IMR-90 (cell line): ENCODE results near the gene DENND2C. TPM values are rescaled to one million over a fixed set of nuclear protein-coding genes. Genes with fewer than 3 reads are reported as not detected.

Source experiments
- ATAC-seq: fragments of 200-7000 bp; cut with Tn5 transposase; 2 replicates; pipeline ENCODE4 v1.9.1; 2020; ENCODE audit warnings: low read depth, mild to moderate bottlenecking, moderate library complexity
- BruUV-seq: library from RNA; stranded (reverse); fragments of 400-500 nt; replicated peaks from 2 replicates; lab custom pipeline; 2021; lab: Mats Ljungman, UMichigan
- CTCF ChIA-PET: fragments of 300-600 bp; formaldehyde crosslinking; extraction: SDS; loops from one replicate; lab custom pipeline; 2021; ENCODE audit warnings: antibody characterized with exemption; lab: Yijun Ruan, JAX
- POLR2A ChIA-PET: fragments of 300-600 bp; sonication (Branson Sonifier 250); formaldehyde crosslinking; loops from one replicate; lab custom pipeline; 2022; ENCODE audit warnings: antibody characterized with exemption; ENCODE audit not compliant: unreplicated experiment; lab: Charles Lee
- DNase-seq: peaks from one replicate; pipeline ENCODE4 v3.0.0; 2013
- H2AFZ ChIP-seq: replicated peaks from 2 replicates; pipeline ENCODE3; 2013; ENCODE audit warnings: low read length, mild to moderate bottlenecking; ENCODE audit not compliant: poor library complexity
- H2AK5ac ChIP-seq: 2 replicates; pipeline ENCODE4 v1.6.1; 2013; ENCODE audit warnings: low read depth, low read length, inconsistent platforms
- H2AK9ac ChIP-seq: replicated peaks from 2 replicates; pipeline ENCODE3; 2013; ENCODE audit warnings: mild to moderate bottlenecking, low read depth, low read length, moderate library complexity; ENCODE audit not compliant: poor library complexity
- H2BK120ac ChIP-seq: 2 replicates; pipeline ENCODE4 v1.6.1; 2013; ENCODE audit warnings: low read depth, low read length, inconsistent platforms
- H2BK15ac ChIP-seq: 3 replicates; pipeline ENCODE4 v1.6.1; 2013; ENCODE audit warnings: low read depth, low read length, inconsistent platforms
- H2BK20ac ChIP-seq: 2 replicates; pipeline ENCODE4 v1.6.1; 2013; ENCODE audit warnings: low read depth, mild to moderate bottlenecking, inconsistent platforms, low read length, moderate library complexity
- H2BK5ac ChIP-seq: 2 replicates; pipeline ENCODE4 v1.6.1; 2013; ENCODE audit warnings: mild to moderate bottlenecking, low read depth, low read length, inconsistent platforms; ENCODE audit not compliant: poor library complexity, severe bottlenecking
- H3K14ac ChIP-seq: replicated peaks from 2 replicates; pipeline ENCODE4 v1.6.1; 2013; ENCODE audit warnings: low read depth, low read length, inconsistent platforms
- H3K18ac ChIP-seq: 2 replicates; pipeline ENCODE4 v1.6.1; 2013; ENCODE audit warnings: low read depth, low read length, control low read depth
- H3K23ac ChIP-seq: 2 replicates; pipeline ENCODE4 v1.6.1; 2013; ENCODE audit warnings: low read depth, low read length, inconsistent platforms
- H3K27ac ChIP-seq: 2 replicates; pipeline ENCODE4 v1.5.1; 2013; ENCODE audit warnings: mild to moderate bottlenecking, control low read depth, low read length; ENCODE audit not compliant: insufficient read depth
- H3K27me3 ChIP-seq: 2 replicates; pipeline ENCODE4 v1.6.1; 2013; ENCODE audit warnings: low read length; ENCODE audit not compliant: control insufficient read depth, insufficient read depth
- H3K36me3 ChIP-seq: 2 replicates; pipeline ENCODE4 v1.6.1; 2013; ENCODE audit warnings: low read length, mixed read lengths; ENCODE audit not compliant: control insufficient read depth, insufficient read depth
- H3K4ac ChIP-seq: 2 replicates; pipeline ENCODE4 v1.6.1; 2013; ENCODE audit warnings: low read depth, low read length, inconsistent platforms
- H3K4me1 ChIP-seq: 2 replicates; pipeline ENCODE4 v1.6.1; 2013; ENCODE audit warnings: low read length, mixed read lengths; ENCODE audit not compliant: control insufficient read depth, insufficient read depth
- H3K4me2 ChIP-seq: 2 replicates; pipeline ENCODE4 v1.6.1; 2013; ENCODE audit warnings: low read depth, mild to moderate bottlenecking, control low read depth, low read length, moderate library complexity
- H3K4me3 ChIP-seq: 2 replicates; pipeline ENCODE4 v1.5.1; 2013; ENCODE audit warnings: low read depth, mild to moderate bottlenecking, control low read depth, low read length, moderate library complexity; ENCODE audit not compliant: insufficient read depth
- H3K56ac ChIP-seq: 2 replicates; pipeline ENCODE4 v1.6.1; 2013; ENCODE audit warnings: low read length, inconsistent platforms; ENCODE audit not compliant: insufficient read depth; ENCODE audit errors: extremely low read depth
- H3K79me1 ChIP-seq, 2 experiments: 2 replicates each; pipeline ENCODE4 v1.6.1; 2013; ENCODE audit warnings: low read length in 2 of 2, inconsistent platforms in 1 of 2, low read depth in 1 of 2
- H3K9ac ChIP-seq: 2 replicates; pipeline ENCODE4 v1.6.1; 2013; ENCODE audit warnings: low read depth, low read length, control low read depth
- H3K9me1 ChIP-seq: 2 replicates; pipeline ENCODE4 v1.6.1; 2013; ENCODE audit warnings: low read length, inconsistent platforms; ENCODE audit not compliant: insufficient read depth
- H3K9me3 ChIP-seq: 2 replicates; pipeline ENCODE4 v1.6.1; 2013; ENCODE audit warnings: low read length; ENCODE audit not compliant: control insufficient read depth, insufficient read depth
- H4K20me1 ChIP-seq: 2 replicates; pipeline ENCODE4 v1.6.1; 2013; ENCODE audit warnings: low read length, inconsistent platforms; ENCODE audit not compliant: insufficient read depth
- H4K5ac ChIP-seq: 2 replicates; pipeline ENCODE4 v1.6.1; 2013; ENCODE audit warnings: mild to moderate bottlenecking, low read depth, low read length, control low read depth
- H4K8ac ChIP-seq, 2 experiments: 2 replicates each; pipeline ENCODE4 v1.6.1; 2013; ENCODE audit warnings: low read depth in 2 of 2, low read length in 2 of 2, control low read depth in 1 of 2, inconsistent platforms in 1 of 2
- H4K91ac ChIP-seq: 2 replicates; pipeline ENCODE4 v1.6.1; 2013; ENCODE audit warnings: low read depth, low read length, inconsistent platforms; ENCODE audit not compliant: insufficient read depth
- BHLHE40 ChIP-seq: fragments of 150-350 bp; IDR thresholded peaks from 2 replicates; pipeline ENCODE4 v1.6.1; 2016; ENCODE audit warnings: mild to moderate bottlenecking, low read depth, low read length
- CEBPB ChIP-seq: IDR thresholded peaks from 2 replicates; pipeline ENCODE4 v1.6.1; 2012; ENCODE audit warnings: low read depth, low read length, improper control_type of control experiment
- CHD1 ChIP-seq: IDR thresholded peaks from 2 replicates; pipeline ENCODE4 v1.6.1; 2012; ENCODE audit warnings: low read depth, low read length, improper control_type of control experiment
- CTCF ChIP-seq: conservative IDR thresholded peaks from 2 replicates; pipeline ENCODE4 v1.5.1; 2012; ENCODE audit warnings: mild to moderate bottlenecking, low read depth, low read length, improper control_type of control experiment
- ELK1 ChIP-seq: fragments of 150-350 bp; IDR thresholded peaks from 2 replicates; pipeline ENCODE4 v1.6.1; 2016; ENCODE audit warnings: low read depth, mild to moderate bottlenecking, low read length, moderate library complexity, borderline replicate concordance
- FOS ChIP-seq: fragments of 150-350 bp; IDR thresholded peaks from 2 replicates; pipeline ENCODE4 v1.6.1; 2016; ENCODE audit warnings: low read depth, low read length
- MAFK ChIP-seq: IDR thresholded peaks from 2 replicates; pipeline ENCODE4 v1.6.1; 2012; ENCODE audit warnings: low read depth, low read length, improper control_type of control experiment
- MAZ ChIP-seq: IDR thresholded peaks from 2 replicates; pipeline ENCODE4 v1.6.1; 2012; ENCODE audit warnings: low read depth, mild to moderate bottlenecking, low read length, improper control_type of control experiment, moderate library complexity, borderline replicate concordance
- MXI1 ChIP-seq: IDR thresholded peaks from 2 replicates; pipeline ENCODE4 v1.6.1; 2012; ENCODE audit warnings: low read depth, mild to moderate bottlenecking, low read length, moderate library complexity, borderline replicate concordance
- NFE2L2 ChIP-seq: fragments of 150-350 bp; IDR thresholded peaks from 2 replicates; pipeline ENCODE4 v1.6.1; 2016; ENCODE audit warnings: low read depth, mild to moderate bottlenecking, low read length
- POLR2A ChIP-seq: IDR thresholded peaks from 2 replicates; pipeline ENCODE4 v1.6.1; 2012; ENCODE audit warnings: mild to moderate bottlenecking, low read depth, low read length
- RAD21 ChIP-seq: IDR thresholded peaks from 2 replicates; pipeline ENCODE4 v1.6.1; 2012; ENCODE audit warnings: low read length, improper control_type of control experiment
- RCOR1 ChIP-seq: IDR thresholded peaks from 2 replicates; pipeline ENCODE4 v1.6.1; 2012; ENCODE audit warnings: mild to moderate bottlenecking, low read length, improper control_type of control experiment; ENCODE audit not compliant: insufficient replicate concordance
- RFX5 ChIP-seq: IDR thresholded peaks from 2 replicates; pipeline ENCODE4 v1.8.0; 2012; ENCODE audit warnings: low read depth, mild to moderate bottlenecking, low read length, moderate library complexity
- SMC3 ChIP-seq: fragments of 150-350 bp; IDR thresholded peaks from 2 replicates; pipeline ENCODE4 v1.6.1; 2016; ENCODE audit warnings: low read depth, mild to moderate bottlenecking, antibody characterized with exemption, low read length, moderate library complexity
- WGBS, 2 experiments: methylation state at CpG; one replicate each; pipeline versions ENCODE4 v1.1.5 to v1.1.7; 2013; ENCODE audit warnings: missing lambda C conversion rate in 2 of 2; ENCODE audit not compliant: insufficient read length in 1 of 2; ENCODE audit errors: extremely low coverage in 2 of 2; 5-methylcytosine and 5-hydroxymethylcytosine counted together
- dilution Hi-C: fragments of 300-500 bp; cut with HindIII; formaldehyde crosslinking; loops from one replicate; pipeline ENCODE4 v1.14.3; 2018; ENCODE audit warnings: low sequenced_read_pairs; ENCODE audit not compliant: unreplicated experiment
- in situ Hi-C: fragments of 300-500 bp; cut with MboI; formaldehyde crosslinking; loops from 3 replicates; pipeline ENCODE4 v1.14.3; 2019; ENCODE audit warnings: low sequenced_read_pairs, inconsistent platforms, mixed read lengths
- intact Hi-C: fragments of 100-400 bp; cut with micrococcal nuclease; formaldehyde crosslinking; loops from 2 replicates; pipeline ENCODE4 v1.10.0; 2022
- polyA plus RNA-seq, 3 experiments: library from polyadenylated mRNA; depleted of rRNA; stranded (reverse); fragments of >200 nt; gene quantifications; 2 replicates each; pipeline ENCODE4 v1.2.3, GENCODE V29; 2012; ENCODE audit warnings: low replicate concordance in 1 of 3
- total RNA-seq: library from RNA; depleted of rRNA; stranded (reverse); fragments of >200 nt; gene quantifications from 2 replicates; pipeline ENCODE4 v1.2.3, GENCODE V29; 2012
- TF ChIP-seq, protein P1 (sequence below): fragments of 150-350 bp; IDR thresholded peaks from 2 replicates; pipeline ENCODE4 v1.6.1; 2017; ENCODE audit warnings: mild to moderate bottlenecking, antibody characterized with exemption, low read length, low read depth

The DENND2C gene
- total and polyA plus RNA-seq, 2 of the 4 experiments (the other 2 are of a cell fraction): 0.58 to 2.2 TPM

- Histone ChIP-seq H3K9me1 (no peaks in the 10 kb centered on the region; the same call in 1 of the 2 replicates), H4K91ac (no peak overlapping the region), H3K9ac (no peak overlapping the region), H2AK9ac (no peak overlapping the region), H3K9me3 (no peaks in the 10 kb centered on the region), H3K4ac (no peak overlapping the region), H3K4me3 (no peak overlapping the region), H2BK5ac (no peak overlapping the region), H3K27ac (no peak overlapping the region), H2AFZ (no peak overlapping the region), H3K18ac (no peak overlapping the region), H3K27me3 (peaks cover 3% of the 10 kb centered on the region; the same call in 1 of the 2 replicates), H4K8ac (no peak overlapping the region), H3K79me1 (no peaks in the 10 kb centered on the region), H3K4me2 (no peak overlapping the region), H3K23ac (no peak overlapping the region), H4K5ac (no peak overlapping the region), H4K20me1 (no peaks in the 10 kb centered on the region), H3K14ac (no peak overlapping the region), H2AK5ac (no peak overlapping the region), H3K36me3 (no peaks in the 10 kb centered on the region), H3K56ac (no peak overlapping the region), H3K4me1 (no peaks in the 10 kb centered on the region), H2BK120ac (no peak overlapping the region), H2BK20ac (no peak overlapping the region), H2BK15ac (no peak overlapping the region)
- ATAC-seq (no peak), DNase-seq (no peak)
- no CpG with 5 or more reads among the region's 3 CpGs for WGBS, 2 experiments
- no TSS peak for BruUV-seq
- POLR2A ChIA-PET: no interaction called here
- dilution Hi-C loops (no loop called here), intact Hi-C loops (no loop called here), in situ Hi-C loops (no loop called here)
- TF ChIP-seq RAD21 (no peak), FOS (no peak), RCOR1 (no peak), MXI1 (no peak), CTCF (no peak), MAFK (no peak), POLR2A (no peak), CEBPB (no peak), BHLHE40 (no peak), SMC3 (no peak), NFE2L2 (no peak), RFX5 (no peak), ELK1 (no peak), MAZ (no peak), CHD1 (no peak)
- TF ChIP-seq, protein P1, sequence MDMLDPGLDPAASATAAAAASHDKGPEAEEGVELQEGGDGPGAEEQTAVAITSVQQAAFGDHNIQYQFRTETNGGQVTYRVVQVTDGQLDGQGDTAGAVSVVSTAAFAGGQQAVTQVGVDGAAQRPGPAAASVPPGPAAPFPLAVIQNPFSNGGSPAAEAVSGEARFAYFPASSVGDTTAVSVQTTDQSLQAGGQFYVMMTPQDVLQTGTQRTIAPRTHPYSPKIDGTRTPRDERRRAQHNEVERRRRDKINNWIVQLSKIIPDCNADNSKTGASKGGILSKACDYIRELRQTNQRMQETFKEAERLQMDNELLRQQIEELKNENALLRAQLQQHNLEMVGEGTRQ: no peak
- CTCF ChIA-PET: interaction anchor here (0.8 kb wide), 1 partner anchor 14 kb away, joined by 3 read pairs; no protein-coding TSS in a partner anchor
Measured at GRCh38 chr1:114540272-114540671, 129.6 kb downstream of the DENND2C start.
